Superior temporal gyrus (tissue), 1 donor: Measurements from ENCODE around the gene C2orf78.
"Not testable (repeated sequence)": the region's sequence is repeated elsewhere in the genome, so short reads cannot be mapped to it uniquely, and the experiment has no call there.

Experiments used
- DNase-seq: peaks from one replicate; pipeline ENCODE4 v3.0.0-alpha.2; 2016; ENCODE audit errors: extremely low spot score

The C2orf78 gene

GRCh38 chr2:73783883-73784282 lies at the start of gene C2orf78:
Gene C2orf78, plus strand, starts transcription at chr2:73784183. Its CDS starts 127 bp downstream, at chr2:73784310.
- DNase-seq = not testable (repeated sequence)

- DNase-seq = no peak
Measured at GRCh38 chr2:73736378-73736777, 47.6 kb upstream of the C2orf78 start.

GRCh38 chr2:73736855-73737779 lies 46.9 kb upstream of the C2orf78 start, which contains the start of gene TPRKB:
Gene TPRKB, minus strand, starts transcription at chr2:73737345. Its CDS starts 2,776 bp downstream, at chr2:73734569.
- peak; percentile 97 for DNase-seq

GRCh38 chr2:73739101-73739500 lies 44.9 kb upstream of the C2orf78 start:
- DNase-seq = no peak

- DNase-seq = no peak
Measured at GRCh38 chr2:73740767-73741166, 43.2 kb upstream of the C2orf78 start.

- no peak for DNase-seq
Measured at GRCh38 chr2:73746015-73746876, 37.7 kb upstream of the C2orf78 start.

GRCh38 chr2:73746877-73747208 lies 37.1 kb upstream of the C2orf78 start:
- DNase-seq = no peak

GRCh38 chr2:73749314-73749713 lies 34.7 kb upstream of the C2orf78 start:
- DNase-seq = no peak

- DNase-seq = not testable (repeated sequence)
Measured at GRCh38 chr2:73754332-73754731, 29.7 kb upstream of the C2orf78 start.

GRCh38 chr2:73759285-73759764 lies 24.7 kb upstream of the C2orf78 start:
- no peak for DNase-seq

- DNase-seq = no peak
Measured at GRCh38 chr2:73759904-73760303, 24.1 kb upstream of the C2orf78 start.

GRCh38 chr2:73762571-73762970 lies 21.4 kb upstream of the C2orf78 start:
- no peak for DNase-seq

- DNase-seq = no peak
Measured at GRCh38 chr2:73764945-73765344, 19.0 kb upstream of the C2orf78 start.

GRCh38 chr2:73766349-73766748 lies 17.6 kb upstream of the C2orf78 start:
- DNase-seq = no peak

GRCh38 chr2:73766994-73767393 lies 17.0 kb upstream of the C2orf78 start:
- DNase-seq = no peak

- no peak for DNase-seq
Measured at GRCh38 chr2:73770725-73771124, 13.3 kb upstream of the C2orf78 start.

- DNase-seq = peak; percentile 52
Measured at GRCh38 chr2:73772819-73773218, 11.2 kb upstream of the C2orf78 start.

GRCh38 chr2:73776381-73776780 lies 7.6 kb upstream of the C2orf78 start:
- DNase-seq = no peak

- DNase-seq = no peak
Measured at GRCh38 chr2:73776869-73777519, 7.0 kb upstream of the C2orf78 start.

GRCh38 chr2:73778867-73779466 lies 5.0 kb upstream of the C2orf78 start:
- DNase-seq = not testable (repeated sequence)

- peak; percentile 98 for DNase-seq
Measured at GRCh38 chr2:73779467-73780236, 4.3 kb upstream of the C2orf78 start, which contains the start of gene DUSP11. Gene DUSP11, minus strand, starts transcription at chr2:73780103. Its CDS starts 129 bp downstream, at chr2:73779974.
